ENCODE data around the gene WWOX. TPM values are rescaled to one million over a fixed set of nuclear protein-coding genes. Genes with fewer than 3 reads are reported as not detected.

WWOX gene
- total RNA-seq, 1 experiment from 2014 or later, result 15.6 TPM

DNA sequence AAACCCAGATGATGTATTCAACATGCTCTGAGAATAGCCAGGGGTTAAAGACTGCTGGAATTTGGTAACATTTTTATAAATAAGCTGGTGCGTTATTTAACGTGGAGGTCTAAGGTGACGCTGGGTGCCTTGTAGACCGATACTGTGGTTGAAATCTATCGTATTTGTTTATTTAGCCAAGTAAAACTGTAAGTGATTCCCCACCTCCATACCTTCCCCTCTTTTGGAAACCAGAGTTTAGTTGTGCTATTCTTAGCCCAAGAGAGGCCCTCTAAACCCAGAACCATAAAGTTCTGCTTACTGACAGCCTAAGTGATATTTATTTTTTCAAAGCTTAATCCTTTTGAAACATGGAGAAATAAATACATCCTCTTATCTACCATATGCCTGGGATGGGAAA, 744.5 kb downstream of the WWOX start:
- no peaks in the 10 kb centered on the region for H4K20me1 ChIP-seq (ENCODE audit: control insufficient read depth, insufficient read depth, insufficient read length)
- no peaks in the 10 kb centered on the region for H3K23me2 ChIP-seq (ENCODE audit: insufficient read length, low read depth, low read length, poor library complexity, severe bottlenecking)
- no peak overlapping the region for H3K4me3 Mint-ChIP-seq
- no peaks in the 10 kb centered on the region for H3K4me1 ChIP-seq (ENCODE audit: insufficient read depth, low read length)
- H3K79me1 ChIP-seq (ENCODE audit: insufficient read depth, low read depth, low read length, poor library complexity, severe bottlenecking), result no peaks in the 10 kb centered on the region
- H3K23ac ChIP-seq (ENCODE audit: insufficient read length, low read depth, low read length), result no peak overlapping the region
- no peaks in the 10 kb centered on the region for H3K27me3 ChIP-seq (ENCODE audit: insufficient read depth, low read length)
- H4K5ac ChIP-seq (ENCODE audit: insufficient read length, low read depth, low read length), result no peak overlapping the region
- no CpG with 5 or more reads among the region's 5 CpGs for WGBS (ENCODE audit: extremely low coverage, insufficient read length, low lambda C conversion rate)
- H2BK120ac ChIP-seq (ENCODE audit: low read depth, low read length, poor library complexity, severe bottlenecking), result no peak overlapping the region
- no peak overlapping the region for H4K91ac ChIP-seq (ENCODE audit: insufficient read length, low read depth, low read length)
- no peak overlapping the region for H3K4me2 ChIP-seq (ENCODE audit: insufficient read depth, insufficient read length, low read length)
- no peak overlapping the region for H3K9ac ChIP-seq (ENCODE audit: extremely low read depth, insufficient read length, low read length)
- H2AK5ac ChIP-seq (ENCODE audit: insufficient read length, low read length), result no peak overlapping the region
- no peak for DNase-seq
- no peaks in the 10 kb centered on the region for H3K79me2 ChIP-seq (ENCODE audit: insufficient read depth, low read length)
- H2AFZ ChIP-seq (ENCODE audit: low read length), result no peak overlapping the region
- no peak overlapping the region for H2BK12ac ChIP-seq (ENCODE audit: insufficient read length, low read depth, low read length)
- no peak overlapping the region for H3K27ac Mint-ChIP-seq
- no peak overlapping the region for H3K27ac ChIP-seq (ENCODE audit: insufficient read length, low read depth, low read length)
- no peaks in the 10 kb centered on the region for H3K27me3 Mint-ChIP-seq (ENCODE audit: low read depth)
- H3K18ac ChIP-seq (ENCODE audit: insufficient read length, low read depth, low read length), result no peak overlapping the region
- no peaks in the 10 kb centered on the region for H3K9me3 ChIP-seq (ENCODE audit: control insufficient read depth, low read depth, low read length)
- no peak overlapping the region for H2BK20ac ChIP-seq (ENCODE audit: low read depth, low read length, poor library complexity, severe bottlenecking)
- H3K9me3 Mint-ChIP-seq, result no peaks in the 10 kb centered on the region
- H3K36me3 Mint-ChIP-seq (ENCODE audit: insufficient read depth in 1 of 3, low read depth in 3 of 3), result no peaks in the 10 kb centered on the region; a peak in 1 of 7 replicates
- no peak overlapping the region for H3T11ph ChIP-seq (ENCODE audit: low read length)
- H4K8ac ChIP-seq (replicated peaks; ENCODE audit: insufficient read length, low read depth, low read length), result no peak overlapping the region
- H3K14ac ChIP-seq (ENCODE audit: insufficient read depth, low read length), result no peak overlapping the region
- no peak overlapping the region for H2BK15ac ChIP-seq (ENCODE audit: low read depth, low read length)
- TF ChIP-seq, protein P1, sequence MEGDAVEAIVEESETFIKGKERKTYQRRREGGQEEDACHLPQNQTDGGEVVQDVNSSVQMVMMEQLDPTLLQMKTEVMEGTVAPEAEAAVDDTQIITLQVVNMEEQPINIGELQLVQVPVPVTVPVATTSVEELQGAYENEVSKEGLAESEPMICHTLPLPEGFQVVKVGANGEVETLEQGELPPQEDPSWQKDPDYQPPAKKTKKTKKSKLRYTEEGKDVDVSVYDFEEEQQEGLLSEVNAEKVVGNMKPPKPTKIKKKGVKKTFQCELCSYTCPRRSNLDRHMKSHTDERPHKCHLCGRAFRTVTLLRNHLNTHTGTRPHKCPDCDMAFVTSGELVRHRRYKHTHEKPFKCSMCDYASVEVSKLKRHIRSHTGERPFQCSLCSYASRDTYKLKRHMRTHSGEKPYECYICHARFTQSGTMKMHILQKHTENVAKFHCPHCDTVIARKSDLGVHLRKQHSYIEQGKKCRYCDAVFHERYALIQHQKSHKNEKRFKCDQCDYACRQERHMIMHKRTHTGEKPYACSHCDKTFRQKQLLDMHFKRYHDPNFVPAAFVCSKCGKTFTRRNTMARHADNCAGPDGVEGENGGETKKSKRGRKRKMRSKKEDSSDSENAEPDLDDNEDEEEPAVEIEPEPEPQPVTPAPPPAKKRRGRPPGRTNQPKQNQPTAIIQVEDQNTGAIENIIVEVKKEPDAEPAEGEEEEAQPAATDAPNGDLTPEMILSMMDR (conservative IDR thresholded peaks at IDR 0.05), result no peak
- H2BK5ac ChIP-seq (ENCODE audit: insufficient read length, low read length), result no peak overlapping the region
- no peak overlapping the region for H3K56ac ChIP-seq (ENCODE audit: insufficient read length, low read depth, low read length)
- no peak overlapping the region for H3K4ac ChIP-seq (ENCODE audit: low read depth, low read length)
- no peaks in the 10 kb centered on the region for H3K4me1 Mint-ChIP-seq
